Measurements from ENCODE around the gene NCAPD2. TPM values are rescaled to one million over a fixed set of nuclear protein-coding genes. Genes with fewer than 3 reads are reported as not detected.

Gene NCAPD2
- total and polyA plus RNA-seq, 2 of the 4 experiments (the other 2 are of a cell fraction) = 35.6 to 57.9 TPM

DNA sequence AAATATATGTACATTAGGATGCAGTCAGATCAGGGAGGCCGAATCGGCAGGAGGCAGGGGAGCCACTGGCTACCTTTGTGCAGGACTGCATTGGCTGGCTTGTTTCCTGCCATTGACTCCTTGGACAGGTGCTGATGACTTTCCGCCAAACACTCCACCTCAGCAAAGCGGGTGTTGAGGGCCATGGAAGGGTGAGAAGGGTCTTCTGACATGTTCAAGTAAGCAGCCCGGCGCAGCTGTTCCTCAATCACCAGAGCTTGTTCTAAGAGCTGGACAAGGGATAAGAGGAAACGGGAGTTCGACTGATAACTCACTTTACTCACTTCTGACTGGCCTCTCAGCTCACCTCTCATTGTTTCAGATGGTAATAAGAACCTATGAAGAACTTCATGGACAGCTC, 79.1 kb downstream of the NCAPD2 start:
- Histone ChIP-seq H3K4me3 (ENCODE audit: insufficient read depth, low read depth, low read length) (no peak overlapping the region), H2BK20ac (ENCODE audit: low read depth, low read length) (no peak overlapping the region), H3K23ac (ENCODE audit: low read depth, low read length) (no peak overlapping the region), H3K27ac (ENCODE audit: insufficient read depth, low read length) (no peak overlapping the region), H3K9me1 (ENCODE audit: insufficient read depth, low read length) (no peaks in the 10 kb centered on the region), H4K91ac (ENCODE audit: insufficient read depth, low read depth, low read length) (no peak overlapping the region), H4K5ac (ENCODE audit: low read depth, low read length) (no peak overlapping the region), H3K4me1 (ENCODE audit: control insufficient read depth, insufficient read depth, low read length) (no peaks in the 10 kb centered on the region), H4K20me1 (ENCODE audit: insufficient read depth, low read length) (no peaks in the 10 kb centered on the region; the same call in none of the 2 replicates), H3K9ac (ENCODE audit: low read depth, low read length) (no peak overlapping the region), H3K9me3 (ENCODE audit: control insufficient read depth, insufficient read depth, low read length) (no peaks in the 10 kb centered on the region), H2BK15ac (ENCODE audit: low read depth, low read length) (no peak overlapping the region), H4K8ac (ENCODE audit: low read depth in 2 of 2, low read length in 2 of 2) (no peak overlapping the region), H3K36me3 (ENCODE audit: control insufficient read depth, insufficient read depth, low read length) (peaks cover 61% of the 10 kb centered on the region), H3K14ac (replicated peaks; ENCODE audit: low read depth, low read length) (no peak overlapping the region), H3K4me2 (ENCODE audit: low read depth, low read length) (no peak overlapping the region), H2AK9ac (replicated peaks; ENCODE audit: low read depth, low read length, poor library complexity) (no peak overlapping the region), H3K4ac (ENCODE audit: low read depth, low read length) (no peak overlapping the region), H2AK5ac (ENCODE audit: low read depth, low read length) (no peak overlapping the region), H3K56ac (ENCODE audit: extremely low read depth, insufficient read depth, low read length) (no peak overlapping the region), H2BK5ac (ENCODE audit: low read depth, low read length, poor library complexity, severe bottlenecking) (no peak overlapping the region), H2AFZ (replicated peaks; ENCODE audit: low read length, poor library complexity) (no peak overlapping the region), H3K27me3 (ENCODE audit: control insufficient read depth, insufficient read depth, low read length) (no peaks in the 10 kb centered on the region), H2BK120ac (ENCODE audit: low read depth, low read length) (no peak overlapping the region), H3K79me1 (ENCODE audit: low read depth in 1 of 2, low read length in 2 of 2) (peaks cover 17 to 45% of the 10 kb centered on the region in 2 experiments), H3K18ac (ENCODE audit: low read depth, low read length) (no peak overlapping the region)
- ChIA-PET POLR2A (ENCODE audit: unreplicated experiment) (no interaction called here), CTCF (no interaction called here)
- no peak for TF ChIP-seq POLR2A (IDR thresholded peaks at IDR 0.05; ENCODE audit: low read depth, low read length)
- TF ChIP-seq CEBPB (IDR thresholded peaks at IDR 0.05; ENCODE audit: low read depth, low read length) = no peak
- TF ChIP-seq RCOR1 (IDR thresholded peaks at IDR 0.05; ENCODE audit: insufficient replicate concordance, low read length) = no peak
- TF ChIP-seq, protein P1, sequence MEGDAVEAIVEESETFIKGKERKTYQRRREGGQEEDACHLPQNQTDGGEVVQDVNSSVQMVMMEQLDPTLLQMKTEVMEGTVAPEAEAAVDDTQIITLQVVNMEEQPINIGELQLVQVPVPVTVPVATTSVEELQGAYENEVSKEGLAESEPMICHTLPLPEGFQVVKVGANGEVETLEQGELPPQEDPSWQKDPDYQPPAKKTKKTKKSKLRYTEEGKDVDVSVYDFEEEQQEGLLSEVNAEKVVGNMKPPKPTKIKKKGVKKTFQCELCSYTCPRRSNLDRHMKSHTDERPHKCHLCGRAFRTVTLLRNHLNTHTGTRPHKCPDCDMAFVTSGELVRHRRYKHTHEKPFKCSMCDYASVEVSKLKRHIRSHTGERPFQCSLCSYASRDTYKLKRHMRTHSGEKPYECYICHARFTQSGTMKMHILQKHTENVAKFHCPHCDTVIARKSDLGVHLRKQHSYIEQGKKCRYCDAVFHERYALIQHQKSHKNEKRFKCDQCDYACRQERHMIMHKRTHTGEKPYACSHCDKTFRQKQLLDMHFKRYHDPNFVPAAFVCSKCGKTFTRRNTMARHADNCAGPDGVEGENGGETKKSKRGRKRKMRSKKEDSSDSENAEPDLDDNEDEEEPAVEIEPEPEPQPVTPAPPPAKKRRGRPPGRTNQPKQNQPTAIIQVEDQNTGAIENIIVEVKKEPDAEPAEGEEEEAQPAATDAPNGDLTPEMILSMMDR (conservative IDR thresholded peaks at IDR 0.05; ENCODE audit: low read depth, low read length) = no peak
- no peak for TF ChIP-seq MAZ (IDR thresholded peaks at IDR 0.05; ENCODE audit: borderline replicate concordance, low read depth, low read length)
- no peak for TF ChIP-seq BHLHE40 (IDR thresholded peaks at IDR 0.05; ENCODE audit: low read depth, low read length)
- no peak for TF ChIP-seq RAD21 (IDR thresholded peaks at IDR 0.05; ENCODE audit: low read length)
- TF ChIP-seq MAFK (IDR thresholded peaks at IDR 0.05; ENCODE audit: low read depth, low read length) = no peak
- BruUV-seq (replicated peaks) = no TSS peak
- WGBS, 2 experiments (ENCODE audit: extremely low coverage in 2 of 2, insufficient read length in 1 of 2) = no CpG with 5 or more reads among the region's 8 CpGs
- in situ Hi-C loops (cut with MboI; ENCODE audit: low sequenced_read_pairs) = loop anchor here (10.0 kb wide), 1 partner anchor 112 kb away; the partner anchor contains the start of gene ZNF384
- ATAC-seq (ENCODE audit: low read depth) (no peak), DNase-seq (no peak)
- intact Hi-C loops (cut with micrococcal nuclease) = no loop called here
- dilution Hi-C loops (cut with HindIII; ENCODE audit: low sequenced_read_pairs, unreplicated experiment) = no loop called here
